ENCODE measurements around the gene ARSG.

The ARSG gene

GRCh38 chr17:68446626-68447041, 155.3 kb downstream of the ARSG start:
- no peak for TF ChIP-seq JUND (IDR thresholded peaks at IDR 0.05; ENCODE audit: low read depth)
- DNase-seq (ENCODE audit: low read depth in 1 of 2, low spot score in 1 of 2): no peak
- in situ Hi-C loops (cut with HindIII; ENCODE audit: low pct_unique_long_range_greater_than_20kb, low sequenced_read_pairs): no loop called here

- in situ Hi-C loops (cut with HindIII; ENCODE audit: low pct_unique_long_range_greater_than_20kb, low sequenced_read_pairs): no loop called here
- TF ChIP-seq JUND (IDR thresholded peaks at IDR 0.05; ENCODE audit: low read depth): no peak
- no peak for DNase-seq (ENCODE audit: low read depth in 1 of 2, low spot score in 1 of 2)
Measured at GRCh38 chr17:68449021-68449739, 157.9 kb downstream of the ARSG start.

- TF ChIP-seq JUND (IDR thresholded peaks at IDR 0.05; ENCODE audit: low read depth): no peak
- in situ Hi-C loops (cut with HindIII; ENCODE audit: low pct_unique_long_range_greater_than_20kb, low sequenced_read_pairs): no loop called here
- DNase-seq (ENCODE audit: low read depth in 1 of 2, low spot score in 1 of 2): peak; percentile 23 to 93
Measured at GRCh38 chr17:68450391-68450790, 159.1 kb downstream of the ARSG start.

GRCh38 chr17:68450801-68451200, 159.5 kb downstream of the ARSG start:
- TF ChIP-seq JUND (IDR thresholded peaks at IDR 0.05; ENCODE audit: low read depth): no peak
- no peak for DNase-seq (ENCODE audit: low read depth in 1 of 2, low spot score in 1 of 2)
- in situ Hi-C loops (cut with HindIII; ENCODE audit: low pct_unique_long_range_greater_than_20kb, low sequenced_read_pairs): no loop called here

DNA sequence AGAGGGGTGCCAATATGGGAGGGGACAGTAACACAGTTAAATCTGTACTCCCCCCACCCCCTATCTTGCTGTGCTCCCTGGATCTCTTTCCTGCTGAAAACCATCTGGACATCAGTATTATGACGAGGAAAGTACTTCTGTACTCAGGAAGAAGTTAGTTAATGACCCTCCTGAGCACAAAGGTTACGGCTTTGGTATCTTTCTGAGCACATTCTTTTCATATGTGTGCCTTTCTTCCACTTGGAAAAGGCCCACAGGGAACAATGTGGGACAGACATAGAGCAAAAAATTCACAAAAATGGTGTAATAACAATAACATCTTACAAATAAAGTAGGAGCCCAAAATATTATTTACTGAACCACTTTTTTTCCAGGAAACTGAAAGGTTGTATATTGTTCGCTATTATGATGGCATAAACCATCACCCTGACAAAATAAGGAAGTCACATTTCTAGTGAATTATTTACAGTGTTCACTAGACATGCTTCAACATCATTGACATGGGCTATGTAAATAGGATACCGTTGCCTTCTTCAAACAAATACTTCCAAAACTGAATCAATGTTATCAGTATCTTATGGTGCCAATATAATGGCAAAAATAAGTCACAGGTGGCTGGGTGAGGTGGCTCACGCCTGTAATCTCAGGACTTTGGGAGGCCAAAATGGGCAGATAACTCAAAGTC, 160.5 kb downstream of the ARSG start:
- in situ Hi-C loops (cut with HindIII; ENCODE audit: low pct_unique_long_range_greater_than_20kb, low sequenced_read_pairs): no loop called here
- no peak for DNase-seq (ENCODE audit: low read depth in 1 of 2, low spot score in 1 of 2)
- no peak for TF ChIP-seq JUND (IDR thresholded peaks at IDR 0.05; ENCODE audit: low read depth)

- DNase-seq (ENCODE audit: low read depth in 1 of 2, low spot score in 1 of 2): no peak
- in situ Hi-C loops (cut with HindIII; ENCODE audit: low pct_unique_long_range_greater_than_20kb, low sequenced_read_pairs): no loop called here
- TF ChIP-seq JUND (IDR thresholded peaks at IDR 0.05; ENCODE audit: low read depth): no peak
Measured at GRCh38 chr17:68452724-68453290, 161.5 kb downstream of the ARSG start.

GRCh38 chr17:68453991-68454665, 162.8 kb downstream of the ARSG start:
- in situ Hi-C loops (cut with HindIII; ENCODE audit: low pct_unique_long_range_greater_than_20kb, low sequenced_read_pairs): no loop called here
- DNase-seq (ENCODE audit: low read depth in 1 of 2, low spot score in 1 of 2): no peak
- no peak for TF ChIP-seq JUND (IDR thresholded peaks at IDR 0.05; ENCODE audit: low read depth)

DNA sequence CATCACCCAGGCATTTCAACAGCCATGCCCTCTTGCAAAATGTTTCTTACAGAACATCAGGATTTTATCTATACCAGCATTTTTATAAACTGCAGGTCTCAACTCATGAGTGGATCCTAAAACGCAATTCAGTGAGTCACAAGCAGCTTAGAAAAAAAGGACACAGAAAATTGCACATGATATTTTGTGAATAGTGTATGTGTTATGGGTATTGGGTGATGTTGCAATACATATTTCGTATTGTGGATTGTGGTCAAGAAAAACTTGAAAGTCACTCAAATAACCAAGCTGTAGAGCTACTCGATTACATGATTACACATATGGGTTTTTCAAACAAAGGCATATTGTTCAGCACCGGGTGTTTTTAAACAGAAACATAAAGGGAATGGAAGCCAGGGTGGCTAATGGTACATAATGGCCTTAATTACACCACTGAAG, 164.6 kb downstream of the ARSG start:
- in situ Hi-C loops (cut with HindIII; ENCODE audit: low pct_unique_long_range_greater_than_20kb, low sequenced_read_pairs): no loop called here
- no peak for TF ChIP-seq JUND (IDR thresholded peaks at IDR 0.05; ENCODE audit: low read depth)
- DNase-seq (ENCODE audit: low read depth in 1 of 2, low spot score in 1 of 2): no peak

DNA sequence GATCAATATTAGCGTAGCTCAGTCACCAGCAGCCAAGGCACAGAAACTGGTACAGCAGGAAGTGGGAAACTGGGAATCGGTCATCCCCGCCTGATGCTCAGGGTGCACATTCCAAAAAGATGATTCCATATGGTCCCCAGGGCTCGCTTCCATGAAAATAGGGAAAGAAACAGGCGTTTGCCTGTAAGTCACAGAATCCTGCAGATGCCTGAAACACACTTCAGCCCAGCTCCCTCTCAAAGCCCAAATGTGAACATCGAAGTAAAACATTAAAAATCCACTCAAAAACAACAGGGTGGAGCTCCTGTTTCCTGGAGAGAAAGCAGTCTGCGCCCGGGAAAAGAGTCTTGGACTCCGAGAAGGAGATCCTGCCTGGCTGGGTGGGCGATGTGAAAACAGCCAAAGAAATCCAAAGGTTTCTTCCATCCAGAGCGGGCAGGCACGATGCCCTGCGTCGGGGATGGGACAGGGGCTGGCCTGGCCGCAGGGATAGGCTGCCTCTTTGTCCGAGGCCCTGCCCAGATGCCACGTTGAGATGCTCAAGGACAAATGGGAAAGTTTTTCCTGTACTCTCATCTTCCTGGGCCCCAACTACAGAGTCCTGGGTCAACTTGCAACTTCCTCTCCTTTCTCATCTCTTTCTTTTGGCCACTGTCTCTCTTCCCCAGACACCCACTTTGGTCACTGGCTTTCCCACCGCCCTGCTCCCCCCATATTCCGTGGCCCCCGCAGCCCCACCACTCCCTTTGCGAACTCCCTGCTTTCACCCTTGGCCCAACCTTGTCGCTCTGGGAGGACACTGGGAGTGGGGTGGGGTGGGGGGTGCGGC, 165.3 kb downstream of the ARSG start:
- TF ChIP-seq JUND (IDR thresholded peaks at IDR 0.05; ENCODE audit: low read depth): no peak

GRCh38 chr17:68457168-68457538, 165.9 kb downstream of the ARSG start, which contains the start of gene WIPI1:
WIPI1 (minus strand) TSS chr17:68457496; CDS start chr17:68457421, 75 bp downstream.
- no peak for TF ChIP-seq JUND (IDR thresholded peaks at IDR 0.05; ENCODE audit: low read depth)
- in situ Hi-C loops (cut with HindIII; ENCODE audit: low pct_unique_long_range_greater_than_20kb, low sequenced_read_pairs): no loop called here
- no peak for DNase-seq (ENCODE audit: low read depth in 1 of 2, low spot score in 1 of 2)

More for the DNA sequence above, 165.3 kb downstream of the ARSG start:
- peak; percentile 75 to 97 for DNase-seq (ENCODE audit: low read depth in 1 of 2, low spot score in 1 of 2)
- in situ Hi-C loops (cut with HindIII; ENCODE audit: low pct_unique_long_range_greater_than_20kb, low sequenced_read_pairs): no loop called here

DNA sequence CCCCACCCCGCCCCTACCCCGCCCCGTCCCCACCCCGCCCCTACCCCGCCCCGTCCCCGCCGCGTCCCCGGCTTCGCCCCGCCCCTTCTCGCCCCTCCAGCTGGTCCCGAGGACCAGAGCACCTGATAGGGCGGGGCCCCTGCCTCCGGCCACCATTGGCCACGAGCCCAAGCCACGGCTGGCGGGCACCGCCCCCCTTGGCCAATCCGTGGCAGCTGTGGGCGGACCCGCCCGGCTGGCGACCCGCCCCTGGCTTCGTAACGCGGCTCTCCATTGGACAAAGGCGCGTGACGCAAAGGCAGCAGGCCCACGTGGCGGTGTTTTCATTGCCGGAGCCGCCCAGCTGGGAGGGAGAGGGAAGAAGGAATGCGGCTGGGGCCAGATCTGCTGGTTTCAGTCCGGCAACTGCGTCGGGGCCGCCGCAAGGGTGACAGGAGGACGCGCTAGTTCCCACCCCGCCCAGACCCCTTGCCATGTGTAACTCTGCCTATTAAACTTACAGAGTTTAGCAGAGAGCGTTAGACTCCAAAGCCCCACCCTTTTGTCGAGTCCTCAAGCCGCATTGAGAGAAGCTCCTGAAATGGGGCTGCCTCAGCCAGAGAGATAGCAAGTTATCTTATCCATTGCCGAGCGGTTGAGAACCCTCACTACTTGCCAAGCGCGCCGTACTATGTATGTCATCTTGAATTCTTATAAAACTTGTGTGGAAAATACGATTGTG, 166.4 kb downstream of the ARSG start:
- in situ Hi-C loops (cut with HindIII; ENCODE audit: low pct_unique_long_range_greater_than_20kb, low sequenced_read_pairs): no loop called here
- no peak for TF ChIP-seq JUND (IDR thresholded peaks at IDR 0.05; ENCODE audit: low read depth)
- DNase-seq (ENCODE audit: low read depth in 1 of 2, low spot score in 1 of 2): peak; percentile 84 to 100
